ENCODE data around the gene PBX3.

GRCh38 chr9:125826850-125827249, 79.7 kb downstream of the PBX3 start:
- TF ChIP-seq POLR2A (IDR thresholded peaks at IDR 0.05; ENCODE audit: low read depth, low read length): no peak
- no peak for TF ChIP-seq POLR2AphosphoS5 (IDR thresholded peaks at IDR 0.05; ENCODE audit: low read depth, low read length)
- no peak for TF ChIP-seq POU2F2 (IDR thresholded peaks at IDR 0.05; ENCODE audit: low read depth, low read length)
- no peak for TF ChIP-seq SPI1 (IDR thresholded peaks at IDR 0.05; ENCODE audit: low read depth, low read length)
